Activated CD4-positive, alpha-beta T cell treated with anti-CD3 and anti-CD28 coated beads, Interleukin-2, amount 50 U/mL, for 4 hours (primary cell): ENCODE results near the gene PTGDR2.

Experiments
- DNase-seq, 2 experiments: peaks; one replicate each; pipeline ENCODE4 v3.0.0-alpha.2; 2020

PTGDR2 gene

GRCh38 chr11:60874421-60875365 lies 18.9 kb upstream of the PTGDR2 start:
- DNase-seq, result no peak

DNA sequence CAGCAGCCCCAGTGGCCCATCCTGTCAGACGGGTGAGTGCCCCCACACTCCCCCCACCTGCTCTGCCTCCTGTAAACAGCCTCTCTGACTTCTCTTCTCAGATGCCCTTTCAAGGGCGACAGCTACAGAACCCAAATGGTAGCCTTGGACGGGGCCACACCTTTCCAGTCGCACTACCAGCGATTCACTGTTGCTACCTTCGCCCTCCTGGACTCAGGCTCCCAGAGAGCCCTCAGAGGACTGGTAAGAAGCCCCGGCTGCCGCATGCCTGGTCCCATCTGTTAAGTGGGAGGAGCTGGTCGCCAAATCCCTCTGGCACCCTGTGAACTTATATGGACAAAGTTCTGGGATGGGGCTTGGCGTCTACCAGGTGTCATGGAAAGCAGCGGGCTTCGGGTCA lies 17.8 kb upstream of the PTGDR2 start:
- no peak for DNase-seq

DNA sequence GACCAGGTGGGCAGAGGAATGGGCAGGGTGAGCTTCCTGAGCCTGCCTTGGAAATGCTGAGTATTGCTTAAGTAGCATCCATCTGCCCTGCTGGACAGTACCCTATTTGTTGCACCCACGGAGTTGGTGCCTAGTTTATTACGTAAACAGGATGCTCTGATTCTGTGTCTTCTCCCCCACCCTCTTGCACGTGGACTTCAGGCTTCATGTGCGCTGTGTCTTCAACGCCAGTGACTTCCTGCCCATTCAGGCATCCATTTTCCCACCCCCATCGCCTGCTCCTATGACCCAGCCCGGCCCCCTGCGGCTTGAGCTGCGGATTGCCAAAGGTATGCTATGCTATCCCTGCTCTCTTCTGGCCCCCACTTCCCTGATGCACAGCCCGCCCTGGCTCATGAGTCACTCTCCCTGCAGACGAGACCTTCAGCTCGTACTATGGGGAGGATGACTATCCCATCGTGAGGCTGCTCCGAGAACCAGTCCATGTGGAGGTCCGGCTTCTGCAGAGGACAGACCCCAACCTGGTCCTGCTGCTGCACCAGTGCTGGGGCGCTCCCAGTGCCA lies 17.3 kb upstream of the PTGDR2 start:
- DNase-seq, result no peak

DNA sequence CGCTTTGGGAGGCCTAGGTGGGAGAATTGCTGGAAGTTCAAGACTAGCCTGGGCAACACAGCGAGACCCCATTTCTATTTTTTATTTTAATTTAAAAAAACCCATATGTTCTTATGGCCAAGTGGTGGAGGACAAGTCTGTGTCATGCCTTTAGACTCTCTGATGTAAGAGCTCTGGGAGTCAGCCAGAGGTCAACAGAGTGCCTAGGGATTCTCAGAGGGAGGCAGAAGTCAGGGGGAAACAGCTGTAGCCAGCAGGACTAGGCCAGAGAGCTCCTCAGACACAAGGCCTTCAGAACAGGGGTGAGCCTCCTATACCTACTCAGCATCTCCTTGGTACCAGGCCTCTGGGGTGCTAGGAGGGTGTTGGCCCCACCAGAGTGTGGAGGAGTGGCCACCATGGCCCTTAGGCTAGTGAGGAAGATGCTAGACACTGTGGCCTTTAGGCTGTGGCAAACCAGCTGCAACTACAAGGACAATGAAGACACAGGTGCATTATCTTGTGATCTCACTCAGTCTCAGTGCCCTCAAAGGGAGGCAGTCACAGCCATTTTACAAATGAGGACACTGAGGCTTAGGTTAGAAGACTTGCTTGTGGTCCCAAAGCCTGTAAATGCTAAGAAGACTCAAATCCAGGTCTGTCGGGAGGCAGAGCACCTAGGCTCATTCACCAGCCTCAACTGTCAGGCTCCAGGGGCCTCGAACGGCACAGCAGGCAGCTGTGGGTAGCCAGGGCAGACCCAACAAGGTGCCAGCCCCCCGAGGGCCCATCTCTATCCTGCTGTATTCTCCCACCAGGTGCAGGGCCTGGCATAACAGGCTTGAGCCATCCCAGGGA lies 16.6 kb upstream of the PTGDR2 start:
- no peak for DNase-seq

GRCh38 chr11:60871378-60872061 lies 15.8 kb upstream of the PTGDR2 start:
- no peak for DNase-seq

GRCh38 chr11:60870733-60871377 lies 15.1 kb upstream of the PTGDR2 start:
- no peak for DNase-seq

- DNase-seq, result no peak
These were observed 14.5 kb upstream of the PTGDR2 start for GRCh38 chr11:60870276-60870675.

DNA sequence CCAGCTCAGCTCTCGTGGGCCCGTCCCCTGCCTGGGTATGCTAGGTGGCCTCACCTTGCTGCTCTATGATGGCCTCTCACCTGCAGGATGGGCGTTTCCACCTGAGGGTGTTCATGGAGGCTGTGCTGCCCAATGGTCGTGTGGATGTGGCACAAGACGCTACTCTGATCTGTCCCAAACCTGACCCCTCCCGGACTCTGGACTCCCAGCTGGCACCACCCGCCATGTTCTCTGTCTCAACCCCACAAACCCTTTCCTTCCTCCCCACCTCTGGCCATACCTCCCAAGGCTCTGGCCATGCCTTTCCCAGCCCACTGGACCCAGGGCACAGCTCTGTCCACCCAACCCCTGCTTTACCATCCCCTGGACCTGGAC lies 13.7 kb upstream of the PTGDR2 start:
- no peak for DNase-seq

GRCh38 chr11:60868682-60869450 lies 13.1 kb upstream of the PTGDR2 start:
- no peak for DNase-seq

GRCh38 chr11:60867871-60868681 lies 12.3 kb upstream of the PTGDR2 start:
- no peak for DNase-seq

DNA sequence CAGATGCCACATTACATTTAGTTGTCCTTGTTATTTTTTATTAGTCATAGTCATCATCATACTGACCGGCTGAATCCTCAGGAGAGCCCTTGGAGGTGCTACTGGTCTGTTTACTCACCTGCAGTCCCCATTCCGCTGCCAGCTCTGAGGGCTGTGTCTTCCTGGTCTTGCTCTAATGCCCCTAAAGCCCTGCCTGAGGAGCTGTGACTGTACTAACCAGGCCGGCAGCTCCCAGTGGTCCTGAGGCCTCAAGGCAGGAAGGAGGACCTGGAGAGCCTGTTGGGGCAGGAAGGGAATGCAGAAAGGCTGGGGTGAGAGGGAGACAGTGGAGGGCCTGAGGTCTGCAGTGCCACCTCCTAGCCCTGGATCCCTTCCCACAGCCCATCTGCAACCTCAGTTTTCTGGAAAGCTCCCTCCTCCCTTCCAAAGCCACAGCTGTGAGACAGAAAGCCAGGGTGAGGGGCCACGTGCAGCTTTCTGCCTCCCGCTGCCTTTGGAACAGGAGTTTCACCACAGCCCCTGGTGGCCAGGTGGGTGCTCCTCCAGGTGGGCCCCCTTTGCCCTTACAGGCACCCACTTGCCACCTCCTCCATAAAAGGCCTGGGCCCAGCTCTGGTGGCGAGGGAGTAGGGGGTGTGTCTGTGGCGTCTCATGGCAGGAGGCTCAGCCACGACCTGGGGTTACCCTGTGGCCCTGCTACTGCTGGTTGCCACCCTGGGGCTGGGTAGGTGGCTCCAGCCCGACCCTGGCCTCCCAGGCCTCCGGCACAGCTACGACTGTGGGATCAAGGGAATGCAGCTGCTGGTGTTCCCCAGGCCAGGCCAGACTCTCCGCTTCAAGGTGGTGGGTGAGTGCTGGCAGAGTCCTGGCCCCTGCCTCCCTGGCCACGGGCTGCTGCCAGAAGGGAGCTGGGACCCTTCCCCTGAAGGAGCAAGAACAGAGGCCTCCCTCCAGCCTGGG lies 11.4 kb upstream of the PTGDR2 start, which contains the start of gene ZP1:
Gene ZP1, plus strand, starts transcription at position 632 of the 960 bp plus-strand sequence. Its CDS starts 20 bp downstream, at position 652.
- no peak for DNase-seq

DNA sequence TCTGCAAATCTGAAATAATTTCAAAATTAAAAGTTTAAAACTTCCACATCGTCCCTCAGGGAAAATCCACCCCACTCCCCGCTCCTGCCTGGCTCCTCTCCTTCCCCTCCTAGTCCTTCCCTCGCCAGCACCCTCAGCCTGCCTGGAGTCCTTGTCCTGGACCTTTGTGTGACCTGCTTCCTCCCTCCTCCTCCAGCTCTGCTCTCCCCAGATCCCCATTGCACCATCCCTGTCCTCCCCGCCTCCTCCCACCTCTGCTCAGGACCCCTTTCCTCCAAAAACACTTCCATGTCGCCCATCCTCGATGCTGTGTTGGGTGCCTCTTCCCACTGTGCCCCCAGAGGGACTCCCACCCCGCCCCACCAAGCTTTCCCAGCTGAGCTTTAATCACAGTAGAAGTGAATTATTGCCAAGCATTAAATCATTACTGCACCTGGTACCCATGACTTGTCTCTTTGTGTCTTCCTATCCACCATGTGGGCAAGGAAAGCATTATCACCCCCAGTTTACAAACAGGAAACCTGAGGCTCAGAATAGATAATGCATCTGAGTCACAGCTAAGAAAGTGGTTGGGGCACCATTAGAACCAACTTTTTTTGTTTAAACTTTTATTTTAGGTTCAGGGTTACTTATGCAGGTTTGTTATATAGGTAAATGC lies 9.2 kb upstream of the PTGDR2 start:
- DNase-seq, result no peak

DNA sequence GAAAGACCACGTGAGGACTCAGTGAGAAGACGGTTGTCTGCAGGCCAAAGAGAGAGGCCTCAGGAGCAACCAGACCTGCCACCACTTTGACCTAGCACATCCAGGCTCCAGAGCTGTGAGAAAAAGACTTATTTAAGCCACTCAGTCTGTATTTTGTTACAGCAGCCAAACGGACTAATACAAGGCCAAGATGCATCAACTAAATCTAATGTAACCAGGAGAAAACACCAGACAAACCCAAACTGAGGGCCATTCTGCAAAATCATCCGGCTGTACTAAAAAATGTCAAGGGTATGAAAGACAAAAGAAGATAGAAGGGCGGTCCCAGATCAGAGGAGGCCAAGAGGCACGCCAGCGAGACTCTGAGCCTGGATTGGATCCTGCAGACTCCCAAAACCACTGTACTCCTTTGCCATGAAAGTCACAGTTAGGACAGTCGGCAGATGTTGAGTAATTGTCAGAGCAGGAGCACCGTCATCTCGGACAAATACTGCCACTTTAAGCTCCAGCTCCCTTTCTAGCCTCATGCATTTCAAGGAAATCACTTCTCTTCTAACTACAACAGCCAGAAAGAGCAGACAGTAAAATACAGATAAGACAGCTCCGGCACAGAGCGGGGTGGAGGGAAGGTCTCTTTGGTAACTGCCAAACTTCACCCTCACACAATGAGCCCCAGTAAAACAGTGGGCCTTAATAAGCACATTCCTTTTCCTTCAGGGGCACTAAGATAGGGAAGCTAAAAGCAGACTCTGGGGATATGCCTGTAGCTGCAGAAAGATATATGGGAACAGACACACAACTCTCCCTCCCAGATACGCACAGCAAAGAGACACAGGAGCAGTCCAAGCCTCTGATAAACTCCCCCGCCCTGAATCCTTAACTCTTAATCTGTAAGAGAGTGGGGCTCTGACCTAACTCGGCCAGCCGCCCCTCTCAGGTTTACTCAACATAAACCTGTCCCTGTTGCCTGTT lies 8.1 kb upstream of the PTGDR2 start:
- no peak for DNase-seq

DNA sequence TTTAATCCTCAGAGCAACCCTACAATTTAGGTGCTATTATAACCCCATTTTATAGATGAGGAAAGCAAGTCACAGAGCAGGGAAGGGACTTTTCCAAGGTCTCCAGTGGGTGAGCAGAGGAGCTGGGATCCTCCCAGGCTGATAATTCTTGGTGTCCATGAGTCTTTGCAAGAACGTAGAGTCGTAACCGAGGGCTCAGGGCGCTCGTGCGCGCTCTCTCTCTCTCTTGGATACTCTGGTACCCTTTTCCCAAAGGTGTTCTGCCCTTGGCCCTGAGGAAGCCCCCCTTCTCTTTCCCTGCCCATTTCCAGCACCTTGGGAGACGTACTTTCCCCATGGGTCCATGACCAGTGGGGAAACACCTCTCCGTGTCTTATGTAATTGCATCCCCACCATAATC lies 6.4 kb upstream of the PTGDR2 start:
- DNase-seq, result no peak

GRCh38 chr11:60860943-60861342 lies 5.2 kb upstream of the PTGDR2 start:
- no peak for DNase-seq

DNA sequence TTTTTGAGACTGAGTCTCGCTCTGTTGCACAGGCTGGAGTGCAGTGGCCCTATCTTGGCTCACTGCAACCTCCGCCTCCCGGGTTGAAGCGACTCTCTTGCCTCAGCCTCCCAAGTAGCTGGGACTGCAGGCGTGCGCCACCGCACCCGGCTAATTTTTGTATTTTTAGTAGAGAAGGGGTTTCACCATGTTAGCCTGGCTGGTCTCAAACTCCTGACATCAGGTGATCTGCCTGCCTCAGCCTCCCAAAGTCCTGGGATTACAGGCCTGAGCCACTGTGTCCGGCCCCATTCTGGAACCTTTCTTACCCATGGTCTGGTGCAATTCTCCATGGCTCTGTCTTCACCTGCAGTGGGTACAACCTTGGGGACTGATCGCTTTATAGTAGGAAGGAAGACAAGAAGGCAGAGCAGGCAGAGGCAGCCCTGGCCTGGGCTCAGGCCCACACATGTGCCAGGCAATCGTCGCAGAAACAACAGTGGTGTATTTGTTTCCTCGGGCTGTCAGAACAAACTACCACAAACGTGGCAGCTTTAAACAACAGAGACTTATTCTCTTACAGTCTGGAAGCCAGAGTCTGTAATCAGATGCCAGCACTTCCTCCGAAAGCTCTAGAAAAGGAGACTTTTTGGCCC lies 4.0 kb upstream of the PTGDR2 start:
- no peak for DNase-seq
